HG02763 (cell line): Measurements from ENCODE around the gene SLC35F2.
"Not testable (repeated sequence)": the region's sequence is repeated elsewhere in the genome, so short reads cannot be mapped to it uniquely, and the experiment has no call there.

Source experiments
- ATAC-seq: cut with Tn5 transposase; IDR thresholded peaks from one replicate; pipeline ENCODE4 v1.9.1; 2021; ENCODE audit warnings: mild to moderate bottlenecking, moderate library complexity; ENCODE audit not compliant: unreplicated experiment

SLC35F2 gene, protein sequence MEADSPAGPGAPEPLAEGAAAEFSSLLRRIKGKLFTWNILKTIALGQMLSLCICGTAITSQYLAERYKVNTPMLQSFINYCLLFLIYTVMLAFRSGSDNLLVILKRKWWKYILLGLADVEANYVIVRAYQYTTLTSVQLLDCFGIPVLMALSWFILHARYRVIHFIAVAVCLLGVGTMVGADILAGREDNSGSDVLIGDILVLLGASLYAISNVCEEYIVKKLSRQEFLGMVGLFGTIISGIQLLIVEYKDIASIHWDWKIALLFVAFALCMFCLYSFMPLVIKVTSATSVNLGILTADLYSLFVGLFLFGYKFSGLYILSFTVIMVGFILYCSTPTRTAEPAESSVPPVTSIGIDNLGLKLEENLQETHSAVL

DNA sequence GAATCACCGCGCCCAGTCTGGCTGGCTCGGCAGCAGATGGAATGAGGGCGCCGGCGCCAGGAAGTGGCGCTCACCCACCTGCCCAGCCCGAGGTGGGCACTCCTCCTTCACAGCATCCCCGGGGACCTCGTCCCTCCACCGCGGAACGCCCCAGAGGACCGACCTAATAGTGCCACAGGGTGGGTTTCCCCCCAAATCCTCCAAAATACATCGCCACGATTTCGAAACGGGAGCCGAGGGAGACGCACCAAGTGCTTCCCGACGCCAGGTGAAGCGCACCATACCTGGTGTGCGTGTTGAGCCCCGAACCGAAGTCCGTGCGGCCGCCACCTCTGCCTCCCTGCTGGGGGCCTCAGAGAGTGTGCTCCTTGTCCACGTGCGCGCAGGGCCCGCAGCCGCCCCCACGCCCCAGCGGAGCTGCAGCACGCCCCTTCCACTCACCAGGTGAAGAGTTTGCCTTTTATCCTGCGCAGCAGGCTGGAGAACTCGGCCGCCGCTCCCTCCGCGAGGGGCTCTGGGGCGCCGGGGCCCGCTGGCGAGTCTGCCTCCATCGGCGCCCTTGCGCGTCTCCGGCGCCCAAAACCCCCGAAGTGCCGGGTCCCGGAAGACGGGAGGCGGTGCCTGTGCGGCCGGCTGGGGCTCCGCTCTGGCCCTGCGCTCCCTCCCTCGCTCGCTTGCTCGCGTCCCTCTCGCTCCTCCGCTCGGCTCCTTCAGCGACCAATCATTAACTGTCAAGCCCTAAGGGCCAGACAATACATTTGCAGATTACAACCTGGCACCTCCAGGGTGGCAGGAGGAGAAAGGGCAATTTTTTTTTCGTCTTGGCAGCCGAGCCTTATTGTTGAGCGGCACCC, at the start of gene SLC35F2:
Gene SLC35F2, minus strand, starts transcription at position 571 of the 854 bp plus-strand sequence. Its CDS starts 20 bp downstream, at position 551.
- ATAC-seq = peak; percentile 89

DNA sequence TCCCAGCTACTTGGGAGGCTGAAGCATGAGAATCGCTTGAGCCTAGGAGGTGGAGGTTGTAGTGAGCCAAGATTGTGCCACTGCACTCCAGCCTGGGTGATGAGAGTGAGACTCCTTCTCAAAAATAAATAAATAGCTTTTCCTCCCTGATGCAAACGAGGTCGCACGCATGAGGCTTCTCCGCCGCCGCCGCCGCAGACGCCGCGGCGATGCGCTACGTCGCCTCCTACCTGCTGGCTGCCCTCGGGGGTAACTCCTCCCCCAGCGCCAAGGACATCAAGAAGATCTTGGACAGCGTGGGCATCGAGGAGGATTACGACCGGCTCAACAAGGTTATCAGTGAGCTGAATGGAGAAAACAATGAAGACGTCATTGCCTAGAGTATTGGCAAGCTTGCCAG, 49.6 kb upstream of the SLC35F2 start:
- ATAC-seq = no peak

DNA sequence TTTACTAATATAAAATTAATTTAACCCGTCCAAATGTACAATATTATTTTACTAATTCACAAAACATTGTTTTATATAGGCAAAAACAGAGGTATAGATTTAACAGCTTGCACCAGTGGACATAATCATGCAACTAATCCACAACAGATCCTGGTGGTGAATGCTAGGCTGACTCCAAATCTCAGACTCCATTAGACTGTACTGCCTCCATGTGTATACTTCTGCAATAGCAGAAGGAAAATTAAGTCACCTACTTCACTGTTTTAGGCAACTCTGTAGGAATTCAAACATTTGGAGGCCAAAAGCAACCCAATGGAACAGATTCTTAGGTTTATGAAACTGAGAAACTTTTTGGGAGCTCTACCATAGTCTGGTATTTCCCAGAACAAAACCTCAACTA, 39.7 kb upstream of the SLC35F2 start:
- no peak for ATAC-seq

DNA sequence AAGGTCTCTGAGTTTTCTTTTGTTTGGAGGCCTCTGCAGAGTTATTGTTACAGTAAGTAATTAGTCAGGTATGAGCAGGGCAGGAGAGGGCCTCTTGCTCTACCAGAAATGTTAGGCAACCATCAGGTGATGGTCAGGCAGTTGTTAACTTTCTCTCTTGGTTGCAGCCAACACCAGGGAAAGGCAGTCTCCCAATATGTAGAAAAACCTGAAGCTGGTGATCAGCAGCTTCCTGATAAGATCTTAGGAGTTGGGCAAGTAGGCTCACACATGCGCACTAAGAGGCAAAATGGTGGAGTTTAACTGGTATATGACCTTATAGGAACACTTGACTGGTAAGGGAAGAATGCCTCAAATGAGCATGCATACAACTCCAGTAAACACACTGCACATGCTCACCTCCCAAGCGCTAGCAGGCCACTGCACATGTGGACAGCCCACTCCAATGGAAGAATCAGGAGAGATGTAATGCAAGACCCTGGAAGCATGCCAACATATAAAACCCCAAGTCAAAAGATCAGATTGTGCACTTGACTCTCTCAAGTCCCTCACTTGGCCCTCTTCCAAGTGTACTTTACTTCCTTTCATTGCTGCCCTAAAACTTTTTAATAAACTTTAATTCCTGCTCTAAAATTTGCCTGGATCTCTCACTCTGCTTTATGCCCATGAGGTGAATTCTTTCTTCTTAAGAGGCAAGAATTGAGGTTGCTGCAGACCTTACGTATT, 23.7 kb upstream of the SLC35F2 start:
- ATAC-seq = no peak

DNA sequence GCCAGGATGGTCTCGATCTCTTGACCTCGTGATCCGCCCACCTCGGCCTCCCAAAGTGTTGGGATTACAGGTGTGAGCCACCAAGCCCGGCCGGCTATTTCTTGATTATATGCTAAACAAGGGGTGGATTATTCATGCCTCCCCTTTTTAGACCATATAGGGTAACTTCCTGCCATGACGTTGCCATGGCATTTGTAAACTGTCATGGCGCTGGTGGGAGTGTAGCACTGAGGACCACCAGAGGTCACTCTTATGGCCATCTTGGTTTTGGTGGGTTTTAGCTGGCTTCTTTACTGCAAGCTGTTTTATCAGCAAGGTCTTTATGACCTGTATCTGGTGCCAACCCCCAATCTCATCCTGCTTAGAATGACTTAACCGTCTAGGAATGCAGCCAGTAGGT, 22.9 kb upstream of the SLC35F2 start:
- not testable (repeated sequence) for ATAC-seq

DNA sequence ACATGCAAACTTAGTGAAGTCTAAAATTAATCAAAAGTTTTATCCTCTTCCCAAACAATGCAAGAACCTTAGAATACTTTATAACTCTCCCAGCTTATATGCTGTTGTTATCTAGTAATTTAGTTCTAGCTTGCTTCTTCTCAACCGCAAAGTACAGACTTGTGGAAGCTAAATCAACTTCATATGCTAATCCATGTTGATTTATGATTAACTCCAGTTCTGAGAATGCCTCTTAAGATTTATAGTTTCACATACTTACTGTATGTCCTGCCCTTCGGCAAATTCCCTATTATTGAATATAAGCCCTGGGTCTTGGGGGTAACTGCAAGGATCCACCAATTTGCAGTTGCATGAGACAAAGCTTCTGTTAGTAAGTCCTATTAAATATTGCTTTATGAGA, 17.6 kb upstream of the SLC35F2 start:
- no peak for ATAC-seq

DNA sequence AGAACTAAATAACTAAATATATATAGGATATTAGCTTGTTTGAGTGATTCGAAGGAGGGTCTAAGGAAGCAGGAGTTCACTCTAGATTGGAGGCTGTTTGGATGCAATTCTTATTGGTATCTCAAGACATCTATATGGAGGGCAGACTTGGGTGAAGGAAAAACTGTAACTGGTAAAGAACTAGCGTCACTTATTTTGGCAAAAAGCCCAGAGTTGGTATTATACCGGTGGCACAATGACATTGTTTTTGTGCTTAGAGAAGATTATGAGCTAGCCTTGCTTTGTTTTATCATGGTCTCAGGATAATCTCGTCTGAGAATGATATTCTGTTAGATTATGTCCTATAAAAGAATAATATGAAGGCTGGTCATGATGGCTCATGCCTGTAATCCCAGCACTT, 6.0 kb upstream of the SLC35F2 start:
- no peak for ATAC-seq

DNA sequence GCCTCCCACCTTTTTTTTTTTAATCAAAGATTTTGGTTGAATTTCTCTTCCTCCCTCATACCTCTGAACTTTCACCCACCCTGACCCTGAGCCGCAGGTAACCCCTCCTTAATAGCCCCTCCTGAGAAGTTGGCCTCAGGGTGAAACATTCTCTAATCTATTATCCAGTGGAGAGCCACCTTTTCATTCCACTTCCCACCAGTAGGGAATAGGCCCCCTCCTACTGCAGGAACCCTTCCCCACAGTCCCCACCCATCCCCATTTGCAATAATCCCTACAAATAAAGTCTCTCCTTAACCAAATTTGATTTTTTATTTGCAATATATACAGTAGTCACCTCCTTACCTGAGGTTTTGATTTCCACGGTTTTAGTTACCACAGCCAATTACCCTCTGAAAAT, 2.1 kb upstream of the SLC35F2 start:
- ATAC-seq = no peak

DNA sequence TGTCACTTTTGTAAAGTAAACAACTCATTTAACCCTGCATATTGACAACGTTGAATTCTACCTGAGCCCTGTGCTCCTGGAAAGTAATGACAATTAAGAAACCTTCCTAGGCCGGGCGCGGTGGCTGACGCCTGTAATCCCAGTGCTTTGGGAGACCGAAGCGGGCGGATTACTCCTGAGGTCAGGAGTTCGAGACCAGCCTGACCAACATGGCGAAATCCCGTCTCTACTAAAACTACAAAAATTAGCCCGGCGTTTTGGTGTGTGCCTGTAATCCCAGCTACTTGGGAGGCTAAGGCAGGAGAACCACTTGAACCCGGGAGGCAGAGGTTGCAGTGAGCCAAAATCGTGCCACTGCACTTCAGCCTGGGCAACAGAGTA, 1.6 kb upstream of the SLC35F2 start:
- not testable (repeated sequence) for ATAC-seq

DNA sequence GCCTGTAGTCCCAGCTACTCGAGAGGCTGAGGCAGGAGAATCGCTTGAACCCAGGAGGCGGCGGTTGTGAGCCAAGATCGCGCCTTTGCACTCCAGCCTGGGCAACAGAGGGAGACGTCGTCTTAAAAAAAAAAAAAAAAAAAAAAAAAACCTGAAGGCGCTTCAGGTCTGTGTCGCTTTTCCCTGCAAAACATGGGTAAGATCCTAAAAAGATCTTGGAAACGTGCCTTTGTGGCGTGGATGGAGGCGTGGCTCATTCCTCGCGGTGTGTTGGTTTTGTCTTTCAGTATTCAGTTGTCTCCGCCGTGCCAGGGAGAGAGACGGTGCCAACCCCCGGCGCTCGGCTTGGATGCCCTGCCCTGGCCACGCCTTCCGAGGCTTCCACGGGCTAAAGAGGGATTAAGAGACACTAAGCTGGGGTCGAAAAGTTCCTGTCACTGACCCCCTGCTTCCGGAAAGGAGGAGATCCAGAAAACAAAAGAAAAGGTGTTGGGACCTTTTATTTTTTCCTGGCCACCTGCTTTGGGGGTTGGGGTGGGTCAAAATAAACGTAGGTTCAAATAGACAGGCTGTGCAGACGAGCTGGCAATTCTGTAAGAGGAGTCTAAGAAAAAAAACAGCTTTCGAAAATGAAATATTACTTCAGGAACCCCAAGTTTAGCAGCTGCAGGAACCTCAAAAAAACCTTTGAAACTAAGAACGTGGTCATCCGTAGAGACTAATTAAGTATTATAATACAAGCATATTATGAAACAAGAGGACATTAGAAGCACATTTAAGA, 1.1 kb upstream of the SLC35F2 start:
- ATAC-seq = peak; percentile 24

DNA sequence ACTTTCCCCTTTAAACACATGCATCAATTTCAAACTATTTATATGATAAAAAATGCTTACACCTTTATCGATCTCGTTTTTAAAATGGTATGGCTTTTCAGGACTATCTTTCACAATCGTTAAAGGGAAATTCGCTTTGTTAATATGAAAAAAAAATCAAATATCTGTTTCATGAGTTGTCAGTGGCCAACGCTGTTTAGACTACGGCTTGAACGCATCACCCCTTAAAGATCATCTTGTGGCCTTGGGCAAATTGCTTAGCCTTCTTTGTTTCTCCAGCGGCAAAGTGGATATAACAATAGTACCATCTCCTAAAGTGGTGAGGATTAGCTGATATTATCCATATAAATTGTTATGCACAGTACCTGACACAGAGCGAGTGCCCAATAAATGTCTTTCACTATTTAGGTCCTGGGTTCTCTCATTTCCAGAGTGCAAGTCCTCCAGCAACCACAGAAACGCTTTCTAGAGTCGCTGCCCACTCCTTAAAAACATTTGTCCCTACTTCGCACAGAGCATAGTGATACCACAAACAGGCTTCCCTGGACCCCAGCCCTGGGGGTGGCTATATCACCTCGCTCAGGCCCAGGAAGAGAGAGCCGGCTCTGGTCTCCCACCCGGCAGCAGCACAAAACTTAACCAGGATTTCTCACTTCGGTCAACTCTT, 904 bp downstream of the SLC35F2 start:
- no peak for ATAC-seq

DNA sequence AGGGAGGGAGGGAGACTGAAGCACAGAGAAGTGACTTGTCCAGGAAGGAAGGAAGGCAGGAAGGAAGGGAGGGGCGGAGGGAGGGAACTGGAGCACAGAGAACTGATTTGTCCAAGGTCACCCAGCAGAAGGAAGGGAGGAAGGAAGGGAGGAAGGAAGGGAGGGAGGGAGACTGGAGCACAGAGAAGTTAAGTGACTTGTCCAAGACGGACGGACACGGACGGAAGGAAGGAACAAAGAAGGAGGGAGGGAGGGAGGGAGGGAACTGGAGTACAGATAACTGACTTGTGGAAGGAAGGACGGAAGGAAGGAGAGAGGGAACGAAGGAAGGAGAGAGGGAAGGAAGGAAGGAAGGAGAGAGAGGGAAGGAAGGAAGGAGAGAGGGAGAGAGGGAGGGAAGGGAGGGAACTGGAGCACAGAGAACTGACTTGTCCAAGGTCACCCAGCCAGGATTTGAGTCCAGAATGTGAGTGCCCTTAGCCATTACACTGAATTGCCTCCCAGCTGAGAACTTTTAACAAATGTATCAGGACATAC, 1.5 kb downstream of the SLC35F2 start:
- ATAC-seq = no peak

DNA sequence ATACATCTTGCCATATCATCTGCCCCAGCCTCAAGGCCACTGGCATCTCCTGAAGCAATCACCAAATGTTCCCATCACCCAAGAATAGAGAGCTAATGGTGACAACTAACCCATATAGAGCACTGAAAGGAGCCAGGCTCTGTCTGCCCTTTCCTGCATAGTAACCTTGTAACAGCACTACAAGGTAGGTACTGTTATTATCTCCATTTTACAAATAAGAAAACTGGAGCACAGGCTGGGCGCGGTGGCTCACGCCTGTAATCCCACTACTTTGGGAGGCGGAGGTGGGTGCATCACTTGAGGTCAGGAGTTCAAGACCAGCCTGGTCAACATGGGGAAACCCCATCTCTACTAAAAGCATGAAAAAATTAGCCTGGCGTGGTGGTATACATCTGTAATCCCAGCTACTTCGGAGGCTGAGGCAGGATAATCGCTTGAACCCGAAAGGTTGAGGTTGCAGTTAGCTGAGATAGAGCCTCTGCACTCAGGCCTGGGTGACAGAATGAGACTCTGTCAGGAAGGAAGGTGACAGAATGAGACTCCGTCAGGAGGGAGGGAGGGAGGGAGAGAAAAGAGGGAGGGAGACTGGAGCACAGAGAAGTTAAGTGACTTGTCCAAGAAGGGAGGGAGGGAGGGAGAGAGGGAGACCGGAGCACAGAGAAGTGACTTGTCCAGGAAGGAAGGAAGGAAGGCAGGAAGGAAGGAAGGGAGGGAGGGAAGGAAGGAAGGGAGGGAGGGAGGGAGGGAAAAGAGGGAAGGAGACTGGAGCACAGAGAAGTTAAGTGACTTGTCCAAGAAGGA, 2.2 kb downstream of the SLC35F2 start:
- ATAC-seq = no peak

DNA sequence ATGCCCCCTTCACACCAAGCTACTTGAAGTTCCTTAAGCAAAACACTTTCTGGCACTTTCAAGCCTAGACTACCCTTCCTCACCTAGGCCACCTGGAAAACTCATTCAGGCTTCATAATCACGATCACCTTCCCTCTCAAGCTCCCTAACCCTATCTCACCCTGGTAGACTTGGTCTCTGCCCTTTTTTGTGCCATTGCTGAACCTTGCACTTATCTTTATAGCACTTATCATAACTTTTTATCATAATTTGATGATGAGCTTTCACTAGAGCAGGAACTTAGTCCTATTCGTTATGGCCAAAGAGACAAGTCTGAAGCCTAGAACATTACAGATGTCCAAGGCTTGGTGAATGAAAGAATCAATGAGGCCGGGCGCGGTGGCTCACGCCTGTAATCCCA, 5.5 kb downstream of the SLC35F2 start:
- ATAC-seq = no peak

DNA sequence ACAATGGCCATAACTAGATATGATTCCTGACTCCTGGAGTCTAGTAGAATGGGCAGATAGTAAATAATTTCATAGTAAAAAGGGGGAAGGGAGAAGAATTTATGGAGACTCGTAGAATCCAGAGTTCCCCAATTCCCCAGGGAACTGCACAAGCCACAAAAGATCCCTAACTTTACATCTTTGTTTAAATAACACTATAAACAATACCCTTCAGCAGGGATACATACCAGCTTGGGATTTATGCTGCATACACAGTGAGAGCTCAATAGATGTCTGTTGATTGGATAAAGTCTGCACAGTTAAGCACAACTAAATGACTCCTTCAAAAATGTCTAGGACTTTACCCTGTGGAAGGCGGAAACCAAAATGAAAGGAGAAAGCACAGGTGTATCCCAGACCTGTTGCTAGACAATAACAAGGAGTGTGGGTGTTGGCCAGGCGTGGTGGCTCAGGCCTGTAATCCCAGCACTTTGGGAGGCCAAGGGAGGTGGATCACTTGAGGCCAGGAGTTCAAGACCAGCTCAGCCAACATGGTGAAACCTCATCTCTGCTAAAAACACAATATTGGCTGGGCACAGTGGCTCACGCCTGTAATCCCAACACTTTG, 6.8 kb downstream of the SLC35F2 start:
- no peak for ATAC-seq

DNA sequence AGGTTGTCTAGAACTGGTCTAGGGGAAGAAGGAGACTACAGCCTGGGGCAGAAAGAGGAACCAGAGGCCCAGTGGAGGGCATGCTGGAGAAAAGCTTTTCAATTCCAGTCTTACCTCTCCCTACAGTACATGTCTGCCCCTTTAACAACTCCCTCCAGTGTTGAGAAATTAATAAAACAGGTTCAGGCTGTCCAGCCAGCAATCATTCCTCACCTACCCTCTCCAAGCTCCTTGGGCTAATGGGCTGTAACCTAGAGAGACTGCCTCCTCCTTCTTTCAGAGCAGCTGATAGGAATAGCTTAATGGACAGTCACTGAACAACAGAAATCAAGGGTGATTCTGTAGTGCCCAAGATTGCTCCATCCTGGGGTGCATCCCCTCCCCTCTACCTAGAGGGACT, 8.8 kb downstream of the SLC35F2 start:
- no peak for ATAC-seq

DNA sequence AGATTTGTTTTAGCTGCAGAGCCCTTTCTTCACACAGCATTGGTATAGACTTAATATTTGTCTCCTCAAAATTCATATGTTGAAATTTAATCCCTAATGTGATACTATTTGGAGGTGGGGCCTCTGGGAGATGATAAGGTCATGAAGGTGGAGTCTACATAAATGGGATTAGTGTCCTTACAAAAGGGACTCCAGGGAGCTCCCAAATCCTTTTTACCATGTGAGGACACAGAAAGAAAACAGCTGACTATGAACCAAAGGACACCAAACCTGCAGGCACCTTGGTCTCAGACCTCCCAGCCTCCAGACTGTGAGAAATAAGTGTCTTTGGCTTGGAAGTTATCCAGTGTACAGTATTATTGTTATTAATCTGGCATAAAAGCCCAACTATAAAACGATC, 10.2 kb downstream of the SLC35F2 start:
- no peak for ATAC-seq

DNA sequence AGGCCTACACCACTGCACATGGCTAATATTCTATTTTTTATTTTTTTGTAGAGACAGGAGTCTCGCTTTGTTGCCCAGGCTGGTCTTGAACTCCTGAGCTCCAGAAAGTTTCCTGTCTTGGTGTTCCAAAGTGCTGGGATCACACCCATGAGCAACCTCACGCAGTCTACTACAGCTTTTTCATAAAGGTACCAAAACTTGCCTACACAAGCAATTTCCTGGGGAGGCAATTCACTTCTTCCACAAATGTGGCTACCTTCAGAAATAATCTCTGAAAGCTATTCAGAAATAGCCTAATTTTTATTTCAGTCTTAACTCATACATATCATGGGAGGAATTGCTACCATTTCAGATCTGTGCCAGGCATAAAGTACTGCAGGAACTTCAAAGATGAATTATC, 11.4 kb downstream of the SLC35F2 start:
- no peak for ATAC-seq

DNA sequence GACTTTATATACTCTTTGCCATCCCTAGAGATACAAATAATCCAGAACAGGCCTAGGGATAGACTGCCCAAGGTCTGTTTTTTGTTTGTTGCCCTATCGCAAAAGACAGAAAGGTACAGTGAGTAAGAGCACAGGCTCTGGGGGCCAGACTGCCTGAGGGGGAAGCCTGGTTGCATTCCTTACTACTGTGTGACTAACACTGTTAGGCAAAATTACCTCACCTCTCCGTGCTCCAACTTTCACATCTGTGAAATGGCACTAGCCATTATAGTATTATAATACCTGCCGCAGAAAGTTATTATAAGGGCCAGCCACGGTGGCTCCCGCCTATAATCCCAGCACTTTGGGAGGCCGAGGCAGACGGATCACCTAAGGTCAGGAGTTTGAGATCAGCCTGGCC, 14.5 kb downstream of the SLC35F2 start:
- ATAC-seq = no peak
